K562 (cell line): ENCODE data around the gene IRS2. TPM values are rescaled to one million over a fixed set of nuclear protein-coding genes. Genes with fewer than 3 reads are reported as not detected.
A peak's percentile ranks its signal among the peaks of the same experiment; 100 is the strongest.

Experiments
- ATAC-seq: fragments of 200-7000 bp; cut with Tn5 transposase; 3 replicates; pipeline ENCODE4 v1.9.1; 2020; ENCODE audit warnings: moderate library complexity
- BruUV-seq: library from RNA; stranded (reverse); fragments of 400-500 nt; replicated peaks from 2 replicates; lab custom pipeline; 2021; lab: Mats Ljungman, UMichigan
- CTCF ChIA-PET: fragments of 300-600 bp; formaldehyde crosslinking; extraction: SDS; loops from one replicate; lab custom pipeline; 2021; ENCODE audit warnings: low intra/inter-chr PET ratio; lab: Yijun Ruan, JAX
- POLR2A ChIA-PET: fragments of 300-600, 350-650 bp; sonication (Branson Sonifier 250); formaldehyde crosslinking; extraction: SDS; loops from one replicate; lab custom pipeline; 2021; ENCODE audit warnings: antibody characterized with exemption, inconsistent platforms; lab: Yijun Ruan, JAX
- DNase-seq, 4 experiments: peaks; one replicate each; pipeline versions ENCODE4 v3.0.0 to v3.0.0-alpha.2; 2011 to 2018; ENCODE audit warnings: low spot score in 3 of 4, mixed read lengths in 3 of 4; ENCODE audit errors: extremely low read depth in 1 of 4
- FAIRE-seq: peaks from 2 replicates; lab custom pipeline; 2011; peaks lifted over from hg19 to GRCh38; lab: Jason Lieb, UNC
- H2AFZ ChIP-seq: 2 replicates; pipeline ENCODE4 v1.6.0; 2011; ENCODE audit warnings: low read depth, low read length, control low read depth, inconsistent platforms
- H3K27ac ChIP-seq: fragments of 200-600 bp; 3 replicates; pipeline ENCODE4 v1.8.0; 2011; ENCODE audit warnings: low read depth, mild to moderate bottlenecking, control low read depth, inconsistent platforms, low read length, moderate library complexity, mixed read lengths; ENCODE audit errors: extremely low read depth
- H3K27me3 ChIP-seq, 2 experiments: fragments of 300-600 bp in 1 of 2; 2 replicates in 1 of 2; 3 replicates in 1 of 2; pipeline versions ENCODE4 v1.6.0 to v1.8.0; 2011; ENCODE audit warnings: inconsistent platforms in 2 of 2, low read length in 2 of 2, mild to moderate bottlenecking in 1 of 2, mixed read lengths in 1 of 2, moderate library complexity in 1 of 2; ENCODE audit not compliant: control insufficient read depth in 2 of 2, insufficient read depth in 2 of 2
- H3K36me3 ChIP-seq: fragments of 300-600 bp; 3 replicates; pipeline ENCODE4 v1.8.0; 2011; ENCODE audit warnings: mild to moderate bottlenecking, low read length, inconsistent platforms; ENCODE audit not compliant: control insufficient read depth, insufficient read depth
- H3K4me1 ChIP-seq, 2 experiments: fragments of 200-600 bp in 1 of 2; replicated peaks in 1 of 2; 2 replicates in 1 of 2; 3 replicates in 1 of 2; pipeline versions ENCODE4 v1.5.1 to v1.8.0; 2011; ENCODE audit warnings: inconsistent platforms in 2 of 2, low read length in 2 of 2, mild to moderate bottlenecking in 1 of 2, mixed read lengths in 1 of 2, moderate library complexity in 1 of 2; ENCODE audit not compliant: control insufficient read depth in 2 of 2, insufficient read depth in 2 of 2
- H3K4me2 ChIP-seq: 2 replicates; pipeline ENCODE4 v1.6.1; 2011; ENCODE audit warnings: low read length, control low read depth, inconsistent platforms, mixed read lengths; ENCODE audit not compliant: insufficient read depth
- H3K4me3 ChIP-seq: fragments of 200-600 bp; sonication (generic), shearing (Covaris generic); 2 replicates; pipeline ENCODE4 v1.5.1; 2016; ENCODE audit warnings: control low read depth, inconsistent platforms
- H3K79me2 ChIP-seq: fragments of 200-600 bp; 3 replicates; pipeline ENCODE4 v1.8.0; 2011; ENCODE audit warnings: low read length, inconsistent platforms; ENCODE audit not compliant: control insufficient read depth, insufficient read depth
- H3K9ac ChIP-seq, 2 experiments: 2 replicates each; pipeline versions ENCODE4 v1.6.0 to v1.6.1; 2011; ENCODE audit warnings: low read depth in 2 of 2, low read length in 2 of 2, control low read depth in 1 of 2, inconsistent platforms in 1 of 2, mild to moderate bottlenecking in 1 of 2, mixed read lengths in 1 of 2; ENCODE audit not compliant: insufficient read depth in 1 of 2
- H3K9me1 ChIP-seq: one replicate; pipeline ENCODE4 v1.6.0; 2011; ENCODE audit warnings: inconsistent platforms, mild to moderate bottlenecking, low read length, moderate library complexity; ENCODE audit not compliant: control insufficient read depth, insufficient read depth
- H3K9me3 ChIP-seq: replicated peaks from 2 replicates; pipeline ENCODE4 v1.5.1; 2011; ENCODE audit warnings: low read depth, low read length, inconsistent platforms; ENCODE audit not compliant: control insufficient read depth, insufficient read depth
- H4K20me1 ChIP-seq: replicated peaks from 2 replicates; pipeline ENCODE4 v1.6.1; 2011; ENCODE audit warnings: low read length, inconsistent platforms, mixed read lengths; ENCODE audit not compliant: control insufficient read depth, insufficient read depth
- HEY1 ChIP-seq: fragments of 250-450 bp; sonication (Bioruptor Pico); IDR thresholded peaks from 2 replicates; pipeline ENCODE4 v1.5.0; 2020; ENCODE audit warnings: mild to moderate bottlenecking, moderate library complexity, borderline replicate concordance
- KDM1A ChIP-seq, 2 experiments: fragments of 450-650 bp; IDR thresholded peaks; 2 replicates each; pipeline ENCODE4 v1.6.1; 2016; ENCODE audit warnings: mild to moderate bottlenecking in 2 of 2
- MAFF ChIP-seq: IDR thresholded peaks from 2 replicates; pipeline ENCODE4 v1.6.1; 2012; ENCODE audit warnings: low read length, improper control_type of control experiment
- RFX1 ChIP-seq: fragments of 450-650 bp; IDR thresholded peaks from 2 replicates; pipeline ENCODE4 v1.6.1; 2016; ENCODE audit warnings: mild to moderate bottlenecking, moderate library complexity
- ZNF239 ChIP-seq: fragments of 250-450 bp; sonication (Bioruptor Pico); IDR thresholded peaks from 2 replicates; pipeline ENCODE4 v1.4.0; 2020; ENCODE audit warnings: mild to moderate bottlenecking
- ZNF347 ChIP-seq: fragments of 450-650 bp; formaldehyde crosslinking; IDR thresholded peaks from 2 replicates; pipeline ENCODE4 v1.4.0; 2020; ENCODE audit warnings: low read depth, mild to moderate bottlenecking, moderate library complexity
- ZNF436 ChIP-seq: fragments of 250-450, 450-650 bp; sonication (Bioruptor Pico); formaldehyde crosslinking; IDR thresholded peaks from 2 replicates; pipeline ENCODE4 v1.7.0; 2020; ENCODE audit warnings: mild to moderate bottlenecking
- WGBS: fragments of 100-300 bp; shearing (Covaris generic); methylation state at CpG from one replicate; pipeline ENCODE4 v1.1.6; 2016; ENCODE audit warnings: low coverage, mixed read lengths; ENCODE audit not compliant: insufficient coverage; ENCODE audit errors: missing lambda C conversion rate; 5-methylcytosine and 5-hydroxymethylcytosine counted together
- in situ Hi-C: fragments of 300-500 bp; cut with MboI; formaldehyde crosslinking; loops from 4 replicates; pipeline ENCODE4 v1.15.0; 2018; ENCODE audit warnings: inconsistent platforms, mixed read lengths
- intact Hi-C: fragments of 100-400 bp; cut with micrococcal nuclease; formaldehyde crosslinking; loops from 2 replicates; pipeline ENCODE4 v1.14.2; 2022
- polyA plus RNA-seq, 8 experiments: library from polyadenylated mRNA; depleted of rRNA in 4 of 8; stranded (reverse) in 5 of 8; unstranded in 3 of 8; fragments of >200 nt; fragmentation: Nextera tagmentation in 2 of 8; fragmentation: Illumina TruSeq in 1 of 8; extraction: Ambion mirVana in 2 of 8; extraction: Trizol in 1 of 8; gene quantifications; 2 replicates each; pipeline versions ENCODE4 v1.2.1 to v1.2.3, GENCODE V29; 2011 to 2014; ENCODE audit warnings: inconsistent platforms in 1 of 8, missing spikeins in 1 of 8
- total RNA-seq, 7 experiments: library from RNA; depleted of rRNA in 6 of 7; stranded (reverse); fragments of >200 nt in 6 of 7; fragmentation: Illumina TruSeq in 2 of 7; extraction: Trizol in 2 of 7; gene quantifications; 2 replicates each; pipeline versions ENCODE4 v1.2.1 to v1.2.3, GENCODE V29; 2011 to 2021; ENCODE audit warnings: low replicate concordance in 1 of 7
- TF ChIP-seq, protein P1 (sequence below): fragments of 450-650 bp; IDR thresholded peaks from 2 replicates; pipeline ENCODE4 v1.6.1; 2016
- TF ChIP-seq, protein P2 (sequence below): sonication (generic); formaldehyde crosslinking; IDR thresholded peaks from 2 replicates; pipeline ENCODE4 v1.8.0; 2023; ENCODE audit warnings: mild to moderate bottlenecking, missing genetic modification reagents
- TF ChIP-seq, protein P3 (sequence below): fragments of 200-800 bp; sonication (Bioruptor generic); IDR thresholded peaks from 2 replicates; pipeline ENCODE4 v1.6.1; 2017; ENCODE audit warnings: missing genetic modification characterization, missing compliant biosample characterization

IRS2 gene
- total and polyA plus RNA-seq, 9 of the 15 experiments (the other 6 are each of a cell fraction or from before 2014, with no cell fraction given) = 0.36 to 4.6 (median 0.63) TPM

DNA sequence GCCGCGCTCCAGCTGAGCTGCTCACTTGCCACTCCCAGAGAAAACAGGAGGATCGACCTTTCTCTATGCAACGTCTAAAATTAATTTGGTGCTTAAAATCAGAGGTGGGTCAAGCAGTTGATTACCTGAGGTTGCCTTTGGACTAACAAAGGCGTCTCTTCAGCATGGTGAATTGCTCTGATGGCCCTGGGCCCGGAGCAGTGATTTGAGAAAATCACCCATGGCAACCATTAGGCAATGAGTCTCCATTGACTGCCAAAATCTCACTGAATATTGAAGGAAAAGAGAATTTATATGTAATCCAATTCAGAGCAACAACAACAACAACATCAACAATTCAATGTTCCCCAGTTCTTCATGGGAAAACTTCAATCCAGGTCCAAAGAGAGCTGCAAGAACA is 61.8 kb downstream of the IRS2 start:
- Histone ChIP-seq H3K9me1 (no peaks in the 10 kb centered on the region), H3K4me1 (peaks cover 5% of the 10 kb centered on the region in 2 experiments; a peak in 4 of 5 replicates), H4K20me1 (no peaks in the 10 kb centered on the region), H3K9ac (no peak overlapping the region), H3K27ac (no peak overlapping the region), H3K27me3 (peaks cover 2 to 29% of the 10 kb centered on the region in 2 experiments; a peak in 4 of 5 replicates), H3K4me2 (no peak overlapping the region), H3K4me3 (no peak overlapping the region), H2AFZ (no peak overlapping the region), H3K79me2 (no peaks in the 10 kb centered on the region), H3K9me3 (no peaks in the 10 kb centered on the region), H3K36me3 (no peaks in the 10 kb centered on the region)
- CTCF ChIA-PET = no interaction called here
- FAIRE-seq (no peak), DNase-seq (no peak), ATAC-seq (no peak)
- in situ Hi-C loops = no loop called here
- intact Hi-C loops = no loop called here
- BruUV-seq = no TSS peak
- TF ChIP-seq, protein P1, sequence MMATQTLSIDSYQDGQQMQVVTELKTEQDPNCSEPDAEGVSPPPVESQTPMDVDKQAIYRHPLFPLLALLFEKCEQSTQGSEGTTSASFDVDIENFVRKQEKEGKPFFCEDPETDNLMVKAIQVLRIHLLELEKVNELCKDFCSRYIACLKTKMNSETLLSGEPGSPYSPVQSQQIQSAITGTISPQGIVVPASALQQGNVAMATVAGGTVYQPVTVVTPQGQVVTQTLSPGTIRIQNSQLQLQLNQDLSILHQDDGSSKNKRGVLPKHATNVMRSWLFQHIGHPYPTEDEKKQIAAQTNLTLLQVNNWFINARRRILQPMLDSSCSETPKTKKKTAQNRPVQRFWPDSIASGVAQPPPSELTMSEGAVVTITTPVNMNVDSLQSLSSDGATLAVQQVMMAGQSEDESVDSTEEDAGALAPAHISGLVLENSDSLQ = no peak
- TF ChIP-seq ZNF239 (CRISPR knock-in tag) (no peak), RFX1 (0 out of 2 replicates have a peak, but pooled peaks have one; percentile 7)
- POLR2A ChIA-PET = interaction anchor here (1.0 kb wide), 1 partner anchor 19 kb away, joined by 5 read pairs; no protein-coding TSS in a partner anchor
- 7% methylated on average over 4 of the region's 6 CpGs for WGBS

DNA sequence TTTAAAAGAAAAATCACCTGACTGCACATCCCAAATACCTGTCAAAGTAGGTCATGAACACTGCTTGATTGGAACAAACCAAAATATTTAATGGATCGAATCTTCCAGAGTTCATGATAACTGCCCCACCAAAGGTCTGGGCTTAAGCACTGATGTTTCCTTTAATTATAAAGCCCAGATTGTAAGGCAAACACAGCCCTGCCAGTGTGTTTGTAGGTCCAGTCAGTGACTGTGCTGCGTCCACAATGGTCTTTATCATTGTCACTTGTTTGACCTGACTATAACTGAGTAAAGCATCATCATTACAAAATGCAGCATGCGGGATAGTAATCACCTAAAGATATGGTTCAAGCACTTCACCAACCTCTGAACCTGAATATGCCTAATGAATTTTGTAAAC is 63.3 kb downstream of the IRS2 start:
- FAIRE-seq = no peak
- BruUV-seq = no TSS peak
- no peak overlapping the region for H3K4me2 ChIP-seq
- H3K4me1 ChIP-seq = peaks cover 5 to 9% of the 10 kb centered on the region in 2 experiments; a peak in 4 of 5 replicates
- H3K4me3 ChIP-seq = no peak overlapping the region
- ChIA-PET CTCF (no interaction called here), POLR2A (no interaction called here)
- TF ChIP-seq, protein P2, sequence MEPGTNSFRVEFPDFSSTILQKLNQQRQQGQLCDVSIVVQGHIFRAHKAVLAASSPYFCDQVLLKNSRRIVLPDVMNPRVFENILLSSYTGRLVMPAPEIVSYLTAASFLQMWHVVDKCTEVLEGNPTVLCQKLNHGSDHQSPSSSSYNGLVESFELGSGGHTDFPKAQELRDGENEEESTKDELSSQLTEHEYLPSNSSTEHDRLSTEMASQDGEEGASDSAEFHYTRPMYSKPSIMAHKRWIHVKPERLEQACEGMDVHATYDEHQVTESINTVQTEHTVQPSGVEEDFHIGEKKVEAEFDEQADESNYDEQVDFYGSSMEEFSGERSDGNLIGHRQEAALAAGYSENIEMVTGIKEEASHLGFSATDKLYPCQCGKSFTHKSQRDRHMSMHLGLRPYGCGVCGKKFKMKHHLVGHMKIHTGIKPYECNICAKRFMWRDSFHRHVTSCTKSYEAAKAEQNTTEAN (CRISPR knock-in tag) = no peak
- TF ChIP-seq MAFF (no peak), ZNF347 (no peak), HEY1 (CRISPR knock-in tag) (no peak), KDM1A (IDR thresholded peaks at IDR 0.05) (no peak), ZNF436 (CRISPR knock-in tag) (no peak)
- TF ChIP-seq, protein P3, sequence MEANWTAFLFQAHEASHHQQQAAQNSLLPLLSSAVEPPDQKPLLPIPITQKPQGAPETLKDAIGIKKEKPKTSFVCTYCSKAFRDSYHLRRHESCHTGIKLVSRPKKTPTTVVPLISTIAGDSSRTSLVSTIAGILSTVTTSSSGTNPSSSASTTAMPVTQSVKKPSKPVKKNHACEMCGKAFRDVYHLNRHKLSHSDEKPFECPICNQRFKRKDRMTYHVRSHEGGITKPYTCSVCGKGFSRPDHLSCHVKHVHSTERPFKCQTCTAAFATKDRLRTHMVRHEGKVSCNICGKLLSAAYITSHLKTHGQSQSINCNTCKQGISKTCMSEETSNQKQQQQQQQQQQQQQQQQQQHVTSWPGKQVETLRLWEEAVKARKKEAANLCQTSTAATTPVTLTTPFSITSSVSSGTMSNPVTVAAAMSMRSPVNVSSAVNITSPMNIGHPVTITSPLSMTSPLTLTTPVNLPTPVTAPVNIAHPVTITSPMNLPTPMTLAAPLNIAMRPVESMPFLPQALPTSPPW (CRISPR knock-in tag) = no peak
- H3K9me1 ChIP-seq = no peaks in the 10 kb centered on the region
- no peak overlapping the region for H2AFZ ChIP-seq
- H3K9ac ChIP-seq = no peak overlapping the region
- H3K27ac ChIP-seq = no peak overlapping the region
- H3K9me3 ChIP-seq = no peaks in the 10 kb centered on the region
- peaks cover 0 to 13% of the 10 kb centered on the region in 2 experiments; a peak in 1 of 5 replicates for H3K27me3 ChIP-seq
- intact Hi-C loops = no loop called here
- H4K20me1 ChIP-seq = no peaks in the 10 kb centered on the region
- WGBS = 18% methylated on average over 3 of the region's 3 CpGs
- H3K79me2 ChIP-seq = no peaks in the 10 kb centered on the region
- H3K36me3 ChIP-seq = no peaks in the 10 kb centered on the region
- no peak for DNase-seq
- no peak for ATAC-seq
- in situ Hi-C loops = no loop called here
